Caco-2 (cell line): ENCODE data around the gene MOCS2. TPM values are rescaled to one million over a fixed set of nuclear protein-coding genes. Genes with fewer than 3 reads are reported as not detected.

Experiments
- BruUV-seq: library from RNA; stranded (reverse); fragments of 400-500 nt; replicated peaks from 2 replicates; lab custom pipeline; 2021; lab: Mats Ljungman, UMichigan
- CTCF ChIA-PET: fragments of 300-600 bp; sonication (Branson Sonifier 250); formaldehyde crosslinking; loops from one replicate; lab custom pipeline; 2022; ENCODE audit warnings: antibody characterized with exemption; lab: Charles Lee
- POLR2A ChIA-PET: fragments of 300-600 bp; sonication (Branson Sonifier 250); formaldehyde crosslinking; loops from one replicate; lab custom pipeline; 2022; ENCODE audit warnings: antibody characterized with exemption; lab: Charles Lee
- DNase-seq, 2 experiments: peaks; one replicate each; pipeline versions ENCODE4 v3.0.0 to v3.0.0-alpha.2; 2020 to 2022
- H3K27me3 ChIP-seq: replicated peaks from 2 replicates; pipeline ENCODE4 v1.6.0; 2011; ENCODE audit warnings: low read length; ENCODE audit not compliant: control insufficient read depth, insufficient read depth
- H3K36me3 ChIP-seq: 2 replicates; pipeline ENCODE4 v1.5.1; 2011; ENCODE audit warnings: low read length; ENCODE audit not compliant: control insufficient read depth, insufficient read depth
- H3K4me1 ChIP-seq: fragments of 250-450 bp; sonication (Bioruptor Pico); 2 replicates; pipeline ENCODE4 v1.5.1; 2020; ENCODE audit warnings: mild to moderate bottlenecking
- H3K4me3 ChIP-seq: 2 replicates; pipeline ENCODE4 v1.5.1; 2011; ENCODE audit warnings: low read depth, mild to moderate bottlenecking, control low read depth, low read length
- H3K9me3 ChIP-seq: fragments of 250-450 bp; sonication (Bioruptor Pico); 2 replicates; pipeline ENCODE4 v1.5.1; 2020; ENCODE audit warnings: mild to moderate bottlenecking, moderate library complexity
- H3K27ac Mint-ChIP-seq: one replicate; pipeline ENCODE4 v1.8.0; 2022; ENCODE audit warnings: mixed read lengths; ENCODE audit not compliant: unreplicated experiment
- H3K27me3 Mint-ChIP-seq: one replicate; pipeline ENCODE4 v1.8.0; 2022; ENCODE audit warnings: mixed read lengths; ENCODE audit not compliant: insufficient read depth, unreplicated experiment
- H3K36me3 Mint-ChIP-seq: one replicate; pipeline ENCODE4 v1.8.0; 2022; ENCODE audit warnings: mild to moderate bottlenecking, mixed read lengths; ENCODE audit not compliant: insufficient read depth, unreplicated experiment
- H3K4me1 Mint-ChIP-seq: one replicate; pipeline ENCODE4 v1.8.0; 2022; ENCODE audit warnings: low read depth, mixed read lengths; ENCODE audit not compliant: unreplicated experiment
- H3K4me3 Mint-ChIP-seq: one replicate; pipeline ENCODE4 v1.8.0; 2022; ENCODE audit warnings: mild to moderate bottlenecking, moderate library complexity, mixed read lengths; ENCODE audit not compliant: unreplicated experiment
- H3K9me3 Mint-ChIP-seq: one replicate; pipeline ENCODE4 v1.8.0; 2022; ENCODE audit warnings: mixed read lengths; ENCODE audit not compliant: unreplicated experiment
- intact Hi-C: fragments of 100-400 bp; cut with micrococcal nuclease; formaldehyde crosslinking; loops from one replicate; pipeline ENCODE4 v1.10.0; 2022; ENCODE audit not compliant: unreplicated experiment
- total RNA-seq: library from RNA; stranded (reverse); gene quantifications from 2 replicates; pipeline ENCODE4 v1.2.3, GENCODE V29; 2022
- TF ChIP-seq, protein P1 (sequence below), 2 experiments: fragments of 200-600 bp in 1 of 2; IDR thresholded peaks; 1 replicate in 1 of 2; 2 replicates in 1 of 2; pipeline versions ENCODE4 v1.5.1 to v1.8.0; 2011 to 2022; ENCODE audit warnings: antibody characterized with exemption in 1 of 2, control low read depth in 1 of 2, inconsistent platforms in 1 of 2, low read depth in 1 of 2, low read length in 1 of 2, mild to moderate bottlenecking in 1 of 2, moderate library complexity in 1 of 2; ENCODE audit not compliant: insufficient read depth in 1 of 2, severe bottlenecking in 1 of 2, unreplicated experiment in 1 of 2

Gene MOCS2
- total RNA-seq, 1 experiment from 2014 or later = 35.9 TPM

GRCh38 chr5:53055365-53055764 is 54.2 kb downstream of the MOCS2 start:
- DNase-seq = no peak
- intact Hi-C loops = no loop called here
- Histone ChIP-seq H3K4me3 (no peak overlapping the region), H3K27me3 (no peaks in the 10 kb centered on the region), H3K9me3 (no peaks in the 10 kb centered on the region), H3K4me1 (no peaks in the 10 kb centered on the region), H3K36me3 (no peaks in the 10 kb centered on the region)
- Mint-ChIP-seq H3K27me3 (no peaks in the 10 kb centered on the region), H3K4me3 (no peak overlapping the region), H3K27ac (no peak overlapping the region), H3K4me1 (no peaks in the 10 kb centered on the region), H3K36me3 (peaks cover 5% of the 10 kb centered on the region), H3K9me3 (no peaks in the 10 kb centered on the region)
- ChIA-PET POLR2A (no interaction called here), CTCF (no interaction called here)
- no TSS peak for BruUV-seq
- TF ChIP-seq, protein P1, sequence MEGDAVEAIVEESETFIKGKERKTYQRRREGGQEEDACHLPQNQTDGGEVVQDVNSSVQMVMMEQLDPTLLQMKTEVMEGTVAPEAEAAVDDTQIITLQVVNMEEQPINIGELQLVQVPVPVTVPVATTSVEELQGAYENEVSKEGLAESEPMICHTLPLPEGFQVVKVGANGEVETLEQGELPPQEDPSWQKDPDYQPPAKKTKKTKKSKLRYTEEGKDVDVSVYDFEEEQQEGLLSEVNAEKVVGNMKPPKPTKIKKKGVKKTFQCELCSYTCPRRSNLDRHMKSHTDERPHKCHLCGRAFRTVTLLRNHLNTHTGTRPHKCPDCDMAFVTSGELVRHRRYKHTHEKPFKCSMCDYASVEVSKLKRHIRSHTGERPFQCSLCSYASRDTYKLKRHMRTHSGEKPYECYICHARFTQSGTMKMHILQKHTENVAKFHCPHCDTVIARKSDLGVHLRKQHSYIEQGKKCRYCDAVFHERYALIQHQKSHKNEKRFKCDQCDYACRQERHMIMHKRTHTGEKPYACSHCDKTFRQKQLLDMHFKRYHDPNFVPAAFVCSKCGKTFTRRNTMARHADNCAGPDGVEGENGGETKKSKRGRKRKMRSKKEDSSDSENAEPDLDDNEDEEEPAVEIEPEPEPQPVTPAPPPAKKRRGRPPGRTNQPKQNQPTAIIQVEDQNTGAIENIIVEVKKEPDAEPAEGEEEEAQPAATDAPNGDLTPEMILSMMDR (IDR thresholded peaks at IDR 0.05; ENCODE audit: insufficient read depth in 1 of 2, low read depth in 1 of 2, low read length in 1 of 2, severe bottlenecking in 1 of 2, unreplicated experiment in 1 of 2) = no peak

GRCh38 chr5:53053364-53053763 is 56.2 kb downstream of the MOCS2 start:
- Histone ChIP-seq H3K4me1 (no peaks in the 10 kb centered on the region), H3K36me3 (no peaks in the 10 kb centered on the region), H3K9me3 (no peaks in the 10 kb centered on the region), H3K4me3 (no peak overlapping the region), H3K27me3 (no peaks in the 10 kb centered on the region)
- H3K4me3 Mint-ChIP-seq = no peak overlapping the region
- H3K9me3 Mint-ChIP-seq = no peaks in the 10 kb centered on the region
- intact Hi-C loops = no loop called here
- no peak for DNase-seq
- TF ChIP-seq, protein P1 (IDR thresholded peaks at IDR 0.05; ENCODE audit: insufficient read depth in 1 of 2, low read depth in 1 of 2, low read length in 1 of 2, severe bottlenecking in 1 of 2, unreplicated experiment in 1 of 2) = no peak
- no peaks in the 10 kb centered on the region for H3K4me1 Mint-ChIP-seq
- BruUV-seq = no TSS peak
- no peak overlapping the region for H3K27ac Mint-ChIP-seq
- no peaks in the 10 kb centered on the region for H3K27me3 Mint-ChIP-seq
- POLR2A ChIA-PET = no interaction called here
- no peaks in the 10 kb centered on the region for H3K36me3 Mint-ChIP-seq
- CTCF ChIA-PET = no interaction called here

- ChIA-PET CTCF (no interaction called here), POLR2A (no interaction called here)
- Mint-ChIP-seq H3K9me3 (no peaks in the 10 kb centered on the region), H3K4me3 (no peak overlapping the region), H3K36me3 (no peaks in the 10 kb centered on the region), H3K27ac (no peak overlapping the region), H3K27me3 (no peaks in the 10 kb centered on the region), H3K4me1 (no peaks in the 10 kb centered on the region)
- TF ChIP-seq, protein P1 (IDR thresholded peaks at IDR 0.05; ENCODE audit: insufficient read depth in 1 of 2, low read depth in 1 of 2, low read length in 1 of 2, severe bottlenecking in 1 of 2, unreplicated experiment in 1 of 2) = no peak
- H3K27me3 ChIP-seq = no peaks in the 10 kb centered on the region
- intact Hi-C loops = no loop called here
- BruUV-seq = no TSS peak
- no peaks in the 10 kb centered on the region for H3K9me3 ChIP-seq
- H3K4me3 ChIP-seq = no peak overlapping the region
- no peaks in the 10 kb centered on the region for H3K36me3 ChIP-seq
- no peaks in the 10 kb centered on the region for H3K4me1 ChIP-seq
- no peak for DNase-seq
Measured at GRCh38 chr5:53052499-53052898, 57.1 kb downstream of the MOCS2 start.
